Esophagus mucosa (tissue), 1 donor: ENCODE results near the gene CFAP100. TPM values are rescaled to one million over a fixed set of nuclear protein-coding genes. Genes with fewer than 3 reads are reported as not detected.

ENCODE experiments used
- ATAC-seq: fragments of 200-7000 bp; cut with Tn5 transposase; one replicate; pipeline ENCODE4 v1.9.1; 2020
- total RNA-seq: library from RNA; stranded (reverse); gene quantifications from one replicate; pipeline ENCODE4 v1.2.4, GENCODE V29; 2023
- donor health status: DM: yes; HTN: yes; CAD: no.

Gene CFAP100
- total RNA-seq: not detected

- ATAC-seq: no peak
These were observed at the start of gene CFAP100 for GRCh38 chr3:126394179-126394976. Gene CFAP100, plus strand, starts transcription at chr3:126394909. Its CDS starts 1,092 bp downstream, at chr3:126396001.

GRCh38 chr3:126345231-126345630 lies 49.5 kb upstream of the CFAP100 start:
- no peak for ATAC-seq

- no peak for ATAC-seq
These were observed 48.9 kb upstream of the CFAP100 start for GRCh38 chr3:126345641-126346460.

GRCh38 chr3:126346466-126346865 lies 48.2 kb upstream of the CFAP100 start:
- ATAC-seq: no peak

- no peak for ATAC-seq
These were observed 47.1 kb upstream of the CFAP100 start for GRCh38 chr3:126347543-126348161.

GRCh38 chr3:126348308-126348920 lies 46.3 kb upstream of the CFAP100 start:
- no peak for ATAC-seq

- ATAC-seq: no peak
These were observed 45.6 kb upstream of the CFAP100 start for GRCh38 chr3:126349071-126349470.

GRCh38 chr3:126349611-126350501 lies 44.9 kb upstream of the CFAP100 start:
- ATAC-seq: no peak

GRCh38 chr3:126350502-126351085 lies 44.1 kb upstream of the CFAP100 start:
- ATAC-seq: no peak

GRCh38 chr3:126351086-126351770 lies 43.5 kb upstream of the CFAP100 start:
- ATAC-seq: no peak

- no peak for ATAC-seq
These were observed 42.8 kb upstream of the CFAP100 start for GRCh38 chr3:126351771-126352475.

- no peak for ATAC-seq
These were observed 41.9 kb upstream of the CFAP100 start for GRCh38 chr3:126352476-126353454.

GRCh38 chr3:126353694-126354321 lies 40.9 kb upstream of the CFAP100 start:
- ATAC-seq: no peak

- no peak for ATAC-seq
These were observed 39.9 kb upstream of the CFAP100 start for GRCh38 chr3:126354776-126355175.

- no peak for ATAC-seq
These were observed 39.5 kb upstream of the CFAP100 start for GRCh38 chr3:126355251-126355650.

- peak; percentile 49 for ATAC-seq
These were observed 38.8 kb upstream of the CFAP100 start for GRCh38 chr3:126355777-126356372.

- ATAC-seq: no peak
These were observed 38.1 kb upstream of the CFAP100 start for GRCh38 chr3:126356373-126357264.
